Neural cell (in vitro differentiated cells): ENCODE measurements around the gene FAM107B. TPM values are rescaled to one million over a fixed set of nuclear protein-coding genes. Genes with fewer than 3 reads are reported as not detected.

ENCODE experiments used
- H2AFZ ChIP-seq: fragments of 200-600, 300-800 bp; sonication (generic), shearing (Covaris generic); 2 replicates; pipeline ENCODE4 v1.6.0; 2014; ENCODE audit warnings: low read depth, mild to moderate bottlenecking, antibody characterized with exemption, low read length, moderate library complexity
- H3F3A ChIP-seq: fragments of 200-600 bp; shearing (Covaris generic); 2 replicates; pipeline ENCODE4 v1.6.1; 2016; ENCODE audit warnings: mild to moderate bottlenecking, moderate library complexity, mixed read lengths, antibody characterized with exemption, low read length; ENCODE audit not compliant: insufficient read depth, poor library complexity, severe bottlenecking
- H3K27ac ChIP-seq: fragments of 200-600, 300-800 bp; sonication (generic), shearing (Covaris generic); 2 replicates; pipeline ENCODE4 v1.5.1; 2014; ENCODE audit warnings: mild to moderate bottlenecking, low read length, moderate library complexity
- H3K27me3 ChIP-seq: fragments of 300-800, 200-600 bp; sonication (generic), shearing (Covaris generic); 2 replicates; pipeline ENCODE4 v1.6.0; 2014; ENCODE audit warnings: mild to moderate bottlenecking, low read depth, low read length, moderate library complexity; ENCODE audit not compliant: insufficient read depth
- H3K36me3 ChIP-seq: fragments of 300-800, 200-600 bp; sonication (generic), shearing (Covaris generic); 2 replicates; pipeline ENCODE4 v1.5.1; 2014; ENCODE audit warnings: mild to moderate bottlenecking, antibody characterized with exemption, low read length, moderate library complexity; ENCODE audit not compliant: insufficient read depth
- H3K4me2 ChIP-seq: fragments of 300-800, 200-600 bp; sonication (generic), shearing (Covaris generic); 2 replicates; pipeline ENCODE4 v1.6.0; 2014; ENCODE audit warnings: mild to moderate bottlenecking, low read length
- H3K4me3 ChIP-seq: fragments of 300-800, 200-600 bp; sonication (generic), shearing (Covaris generic); 2 replicates; pipeline ENCODE4 v1.5.1; 2014; ENCODE audit warnings: mild to moderate bottlenecking, low read length, moderate library complexity
- H3K79me2 ChIP-seq: fragments of 200-600 bp; shearing (Covaris generic); replicated peaks from 2 replicates; pipeline ENCODE4 v1.6.0; 2014; ENCODE audit warnings: mild to moderate bottlenecking, low read length, moderate library complexity; ENCODE audit not compliant: insufficient read depth
- H3K9ac ChIP-seq: fragments of 300-800, 200-600 bp; sonication (generic), shearing (Covaris generic); 2 replicates; pipeline ENCODE4 v1.6.1; 2016; ENCODE audit warnings: mild to moderate bottlenecking, low read length, mixed read lengths
- H3K9me2 ChIP-seq: fragments of 200-600 bp; shearing (Covaris generic); 2 replicates; pipeline ENCODE4 v1.6.1; 2016; ENCODE audit warnings: mild to moderate bottlenecking, low read length, mixed read lengths; ENCODE audit not compliant: insufficient read depth
- H3K9me3 ChIP-seq: fragments of 200-600, 300-800 bp; sonication (generic), shearing (Covaris generic); 2 replicates; pipeline ENCODE4 v1.6.1; 2016; ENCODE audit warnings: mild to moderate bottlenecking, mixed run types, low read length, moderate library complexity, mixed read lengths
- H4K20me1 ChIP-seq: fragments of 200-600 bp; shearing (Covaris generic); 2 replicates; pipeline ENCODE4 v1.6.1; 2016; ENCODE audit warnings: mild to moderate bottlenecking, mixed run types; ENCODE audit not compliant: insufficient read depth
- CTCF ChIP-seq: fragments of 450-650 bp; IDR thresholded peaks from 2 replicates; pipeline ENCODE4 v1.5.1; 2014; ENCODE audit warnings: antibody characterized with exemption, mild to moderate bottlenecking, moderate library complexity; ENCODE audit not compliant: poor library complexity, severe bottlenecking
- EP300 ChIP-seq: fragments of 450-650 bp; conservative IDR thresholded peaks from 2 replicates; pipeline ENCODE4 v1.6.1; 2014; ENCODE audit warnings: antibody characterized with exemption, mild to moderate bottlenecking, moderate library complexity; ENCODE audit not compliant: poor library complexity, severe bottlenecking
- EZH2 ChIP-seq: fragments of 200-600, 300-800 bp; shearing (Covaris generic), sonication (generic); IDR thresholded peaks from 2 replicates; pipeline ENCODE4 v1.6.1; 2014; ENCODE audit warnings: antibody characterized with exemption, low read length, borderline replicate concordance, mild to moderate bottlenecking; ENCODE audit not compliant: insufficient read depth, poor library complexity, severe bottlenecking
- MXI1 ChIP-seq: fragments of 450-650 bp; conservative IDR thresholded peaks from 2 replicates; pipeline ENCODE4 v1.6.1; 2014; ENCODE audit warnings: antibody characterized with exemption, mild to moderate bottlenecking; ENCODE audit not compliant: poor library complexity, severe bottlenecking
- POLR2AphosphoS5 ChIP-seq: IDR thresholded peaks from 2 replicates; pipeline ENCODE4 v1.6.1; 2012
- RAD21 ChIP-seq: fragments of 450-650 bp; conservative IDR thresholded peaks from 2 replicates; pipeline ENCODE4 v1.6.1; 2014; ENCODE audit warnings: antibody characterized with exemption, mild to moderate bottlenecking, moderate library complexity
- REST ChIP-seq: IDR thresholded peaks from 2 replicates; pipeline ENCODE4 v1.6.1; 2012; ENCODE audit warnings: borderline replicate concordance
- SMC3 ChIP-seq: fragments of 450-650 bp; conservative IDR thresholded peaks from 2 replicates; pipeline ENCODE4 v1.6.1; 2014; ENCODE audit warnings: antibody characterized with exemption, mild to moderate bottlenecking, moderate library complexity; ENCODE audit not compliant: poor library complexity
- TAF1 ChIP-seq: IDR thresholded peaks from 2 replicates; pipeline ENCODE4 v1.6.1; 2012; ENCODE audit warnings: low read depth
- polyA plus RNA-seq: library from polyadenylated mRNA; depleted of rRNA; stranded (reverse); fragments of >200 nt; gene quantifications from 2 replicates; pipeline ENCODE4 v1.2.3, GENCODE V29; 2014

The FAM107B gene
- polyA plus RNA-seq, 1 donor from 2014 or later: 106 TPM

GRCh38 chr10:14727924-14728323, 46.8 kb downstream of the FAM107B start:
- Histone ChIP-seq H3K27me3 (no peaks in the 10 kb centered on the region), H3F3A (no peaks in the 10 kb centered on the region), H3K4me2 (no peak overlapping the region), H3K9me2 (no peaks in the 10 kb centered on the region), H3K4me3 (no peak overlapping the region), H3K36me3 (no peaks in the 10 kb centered on the region), H4K20me1 (no peaks in the 10 kb centered on the region), H3K9me3 (no peaks in the 10 kb centered on the region), H3K9ac (no peak overlapping the region), H2AFZ (no peak overlapping the region), H3K27ac (no peak overlapping the region), H3K79me2 (no peaks in the 10 kb centered on the region)
- TF ChIP-seq EZH2 (no peak), TAF1 (no peak)

- Histone ChIP-seq H3K9ac (no peak overlapping the region), H3K4me3 (no peak overlapping the region), H3K27me3 (no peaks in the 10 kb centered on the region), H3F3A (no peaks in the 10 kb centered on the region), H3K36me3 (no peaks in the 10 kb centered on the region), H4K20me1 (no peaks in the 10 kb centered on the region), H3K27ac (no peak overlapping the region), H3K79me2 (no peaks in the 10 kb centered on the region), H3K9me2 (no peaks in the 10 kb centered on the region), H2AFZ (no peak overlapping the region), H3K4me2 (no peak overlapping the region), H3K9me3 (no peaks in the 10 kb centered on the region)
- TF ChIP-seq SMC3 (no peak), MXI1 (no peak), EP300 (no peak), REST (no peak), POLR2AphosphoS5 (no peak), TAF1 (no peak), RAD21 (no peak), EZH2 (no peak), CTCF (no peak)
Measured at GRCh38 chr10:14727465-14727864, 47.2 kb downstream of the FAM107B start.

- H3K36me3 ChIP-seq: no peaks in the 10 kb centered on the region
- no peaks in the 10 kb centered on the region for H3K9me2 ChIP-seq
- no peak for TF ChIP-seq SMC3
- TF ChIP-seq EP300: no peak
- TF ChIP-seq REST: no peak
- TF ChIP-seq TAF1: no peak
- TF ChIP-seq EZH2: no peak
- TF ChIP-seq POLR2AphosphoS5: no peak
- TF ChIP-seq CTCF: no peak
- no peak for TF ChIP-seq RAD21
- no peak for TF ChIP-seq MXI1
- H3F3A ChIP-seq: no peaks in the 10 kb centered on the region
- no peak overlapping the region for H3K4me3 ChIP-seq
- no peaks in the 10 kb centered on the region for H4K20me1 ChIP-seq
- no peaks in the 10 kb centered on the region for H3K27me3 ChIP-seq
- H3K9ac ChIP-seq: no peak overlapping the region
- no peak overlapping the region for H2AFZ ChIP-seq
- H3K9me3 ChIP-seq: peaks cover 3% of the 10 kb centered on the region
- H3K27ac ChIP-seq: no peak overlapping the region
- no peaks in the 10 kb centered on the region for H3K79me2 ChIP-seq
- H3K4me2 ChIP-seq: no peak overlapping the region
Measured at GRCh38 chr10:14724931-14725330, 49.8 kb downstream of the FAM107B start.
